ENCODE results near the gene FNBP1L. TPM values are rescaled to one million over a fixed set of nuclear protein-coding genes. Genes with fewer than 3 reads are reported as not detected.

The FNBP1L gene
- total and polyA plus RNA-seq, 9 of the 15 experiments (the other 6 are each of a cell fraction or from before 2014, with no cell fraction given) = 1.4 to 6.9 (median 5.9) TPM

DNA sequence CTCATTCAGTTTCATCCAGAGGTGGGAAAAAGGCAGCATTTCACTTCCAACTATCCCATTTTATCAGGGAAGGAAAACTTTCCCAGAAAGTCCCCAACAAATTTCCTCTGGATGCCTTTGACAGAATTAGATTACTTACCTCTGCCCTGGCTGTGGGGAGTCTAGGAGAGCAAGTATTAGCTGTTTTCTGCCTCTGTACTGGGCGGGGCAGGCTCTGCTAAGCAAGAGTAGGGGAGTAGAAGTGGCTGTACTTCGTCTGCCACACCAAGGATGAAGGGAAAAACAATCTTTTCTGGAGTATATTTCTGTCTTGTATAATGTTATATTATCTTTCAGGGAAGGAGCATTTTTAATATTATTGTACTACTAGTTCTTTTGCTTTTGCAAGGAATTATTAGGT, 78.5 kb downstream of the FNBP1L start:
- Histone ChIP-seq H3K4me1 (replicated peaks in 1 of 2; ENCODE audit: control insufficient read depth in 2 of 2, insufficient read depth in 2 of 2, low read length in 2 of 2) (no peaks in the 10 kb centered on the region), H3K9me1 (ENCODE audit: control insufficient read depth, insufficient read depth, low read length) (no peaks in the 10 kb centered on the region), H2AFZ (ENCODE audit: low read depth, low read length) (no peak overlapping the region), H4K20me1 (replicated peaks; ENCODE audit: control insufficient read depth, insufficient read depth, low read length) (no peaks in the 10 kb centered on the region), H3K4me2 (ENCODE audit: insufficient read depth, low read length) (no peak overlapping the region), H3K4me3 (no peak overlapping the region), H3K36me3 (ENCODE audit: control insufficient read depth, insufficient read depth, low read length) (no peaks in the 10 kb centered on the region), H3K9me3 (replicated peaks; ENCODE audit: control insufficient read depth, insufficient read depth, low read depth, low read length) (no peaks in the 10 kb centered on the region), H3K27me3 (ENCODE audit: control insufficient read depth in 2 of 2, insufficient read depth in 2 of 2, low read length in 2 of 2) (no peaks in the 10 kb centered on the region), H3K9ac (ENCODE audit: insufficient read depth in 1 of 2, low read depth in 2 of 2, low read length in 2 of 2) (no peak overlapping the region), H3K27ac (ENCODE audit: extremely low read depth, low read depth, low read length) (no peak overlapping the region), H3K79me2 (ENCODE audit: control insufficient read depth, insufficient read depth, low read length) (no peaks in the 10 kb centered on the region)
- in situ Hi-C loops (cut with MboI) = no loop called here
- intact Hi-C loops (cut with micrococcal nuclease) = no loop called here
- no TSS peak for BruUV-seq (replicated peaks)
- no peak for FAIRE-seq
- peak; percentile 50; the same call in 1 of the 3 replicates for ATAC-seq
- DNase-seq (ENCODE audit: extremely low read depth in 1 of 4, low spot score in 3 of 4) = no peak
- WGBS (ENCODE audit: insufficient coverage, low coverage, missing lambda C conversion rate) = 25% methylated on average over 2 of the region's 2 CpGs
- POLR2A ChIA-PET = interaction anchor here (1.0 to 2.2 kb wide), 2 partner anchors 16 to 21 kb away, joined by 4 to 12 read pairs; no protein-coding TSS in a partner anchor
- CTCF ChIA-PET (ENCODE audit: low intra/inter-chr PET ratio) = no interaction called here
- no peak for TF ChIP-seq ZNF778 (CRISPR knock-in tag; IDR thresholded peaks at IDR 0.05)
- TF ChIP-seq ZBTB2 (IDR thresholded peaks at IDR 0.05) = no peak
- TF ChIP-seq STAT5B (CRISPR knock-in tag; IDR thresholded peaks at IDR 0.05) = no peak
- no peak for TF ChIP-seq RBM22 (IDR thresholded peaks at IDR 0.05; ENCODE audit: low read depth, low read length, poor library complexity, severe bottlenecking)
- TF ChIP-seq ZNF518B (CRISPR knock-in tag; IDR thresholded peaks at IDR 0.05) = no peak
- TF ChIP-seq THRAP3 (IDR thresholded peaks at IDR 0.05; ENCODE audit: borderline replicate concordance) = no peak
- TF ChIP-seq, protein P1, sequence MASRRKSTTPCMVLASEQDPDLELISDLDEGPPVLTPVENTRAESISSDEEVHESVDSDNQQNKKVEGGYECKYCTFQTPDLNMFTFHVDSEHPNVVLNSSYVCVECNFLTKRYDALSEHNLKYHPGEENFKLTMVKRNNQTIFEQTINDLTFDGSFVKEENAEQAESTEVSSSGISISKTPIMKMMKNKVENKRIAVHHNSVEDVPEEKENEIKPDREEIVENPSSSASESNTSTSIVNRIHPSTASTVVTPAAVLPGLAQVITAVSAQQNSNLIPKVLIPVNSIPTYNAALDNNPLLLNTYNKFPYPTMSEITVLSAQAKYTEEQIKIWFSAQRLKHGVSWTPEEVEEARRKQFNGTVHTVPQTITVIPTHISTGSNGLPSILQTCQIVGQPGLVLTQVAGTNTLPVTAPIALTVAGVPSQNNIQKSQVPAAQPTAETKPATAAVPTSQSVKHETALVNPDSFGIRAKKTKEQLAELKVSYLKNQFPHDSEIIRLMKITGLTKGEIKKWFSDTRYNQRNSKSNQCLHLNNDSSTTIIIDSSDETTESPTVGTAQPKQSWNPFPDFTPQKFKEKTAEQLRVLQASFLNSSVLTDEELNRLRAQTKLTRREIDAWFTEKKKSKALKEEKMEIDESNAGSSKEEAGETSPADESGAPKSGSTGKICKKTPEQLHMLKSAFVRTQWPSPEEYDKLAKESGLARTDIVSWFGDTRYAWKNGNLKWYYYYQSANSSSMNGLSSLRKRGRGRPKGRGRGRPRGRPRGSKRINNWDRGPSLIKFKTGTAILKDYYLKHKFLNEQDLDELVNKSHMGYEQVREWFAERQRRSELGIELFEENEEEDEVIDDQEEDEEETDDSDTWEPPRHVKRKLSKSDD (conservative IDR thresholded peaks at IDR 0.05; ENCODE audit: low read length) = no peak
- TF ChIP-seq NEUROD1 (IDR thresholded peaks at IDR 0.05; ENCODE audit: borderline replicate concordance, low read depth, low read length, partially characterized antibody) = no peak
- no peak for TF ChIP-seq STAG1 (CRISPR knock-in tag; IDR thresholded peaks at IDR 0.05; ENCODE audit: borderline replicate concordance)
- TF ChIP-seq, protein P2, sequence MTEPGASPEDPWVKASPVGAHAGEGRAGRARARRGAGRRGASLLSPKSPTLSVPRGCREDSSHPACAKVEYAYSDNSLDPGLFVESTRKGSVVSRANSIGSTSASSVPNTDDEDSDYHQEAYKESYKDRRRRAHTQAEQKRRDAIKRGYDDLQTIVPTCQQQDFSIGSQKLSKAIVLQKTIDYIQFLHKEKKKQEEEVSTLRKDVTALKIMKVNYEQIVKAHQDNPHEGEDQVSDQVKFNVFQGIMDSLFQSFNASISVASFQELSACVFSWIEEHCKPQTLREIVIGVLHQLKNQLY (CRISPR knock-in tag; conservative IDR thresholded peaks at IDR 0.05) = no peak
- no peak for TF ChIP-seq SMARCA4 (IDR thresholded peaks at IDR 0.05)
- no peak for TF ChIP-seq ZSCAN29 (IDR thresholded peaks at IDR 0.05)
- TF ChIP-seq, protein P3, sequence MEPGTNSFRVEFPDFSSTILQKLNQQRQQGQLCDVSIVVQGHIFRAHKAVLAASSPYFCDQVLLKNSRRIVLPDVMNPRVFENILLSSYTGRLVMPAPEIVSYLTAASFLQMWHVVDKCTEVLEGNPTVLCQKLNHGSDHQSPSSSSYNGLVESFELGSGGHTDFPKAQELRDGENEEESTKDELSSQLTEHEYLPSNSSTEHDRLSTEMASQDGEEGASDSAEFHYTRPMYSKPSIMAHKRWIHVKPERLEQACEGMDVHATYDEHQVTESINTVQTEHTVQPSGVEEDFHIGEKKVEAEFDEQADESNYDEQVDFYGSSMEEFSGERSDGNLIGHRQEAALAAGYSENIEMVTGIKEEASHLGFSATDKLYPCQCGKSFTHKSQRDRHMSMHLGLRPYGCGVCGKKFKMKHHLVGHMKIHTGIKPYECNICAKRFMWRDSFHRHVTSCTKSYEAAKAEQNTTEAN (CRISPR knock-in tag; IDR thresholded peaks at IDR 0.05) = no peak
